Mesendoderm (in vitro differentiated cells): Measurements from ENCODE around the gene SDK2.
"Not testable (repeated sequence)": the region's sequence is repeated elsewhere in the genome, so short reads cannot be mapped to it uniquely, and the experiment has no call there.

Source experiments
- DNase-seq: peaks from one replicate; pipeline ENCODE4 v3.0.0; 2013
- H2AK5ac ChIP-seq: 2 replicates; pipeline ENCODE4 v1.6.1; 2013; ENCODE audit warnings: low read length, inconsistent platforms
- H2BK120ac ChIP-seq: 2 replicates; pipeline ENCODE4 v1.6.1; 2013; ENCODE audit warnings: low read depth, mild to moderate bottlenecking, low read length, moderate library complexity, mixed read lengths
- H2BK15ac ChIP-seq: replicated peaks from 2 replicates; pipeline ENCODE4 v1.6.1; 2013; ENCODE audit warnings: low read depth, mild to moderate bottlenecking, moderate library complexity
- H2BK5ac ChIP-seq: 2 replicates; pipeline ENCODE4 v1.6.1; 2013; ENCODE audit warnings: low read length, inconsistent platforms
- H3K18ac ChIP-seq: 2 replicates; pipeline ENCODE4 v1.6.1; 2013; ENCODE audit warnings: mild to moderate bottlenecking, low read length, mixed read lengths
- H3K23ac ChIP-seq: one replicate; pipeline ENCODE4 v1.6.1; 2013; ENCODE audit warnings: low read length
- H3K27ac ChIP-seq: 2 replicates; pipeline ENCODE4 v1.5.1; 2013; ENCODE audit warnings: low read depth, mild to moderate bottlenecking, inconsistent platforms, low read length, moderate library complexity
- H3K27me3 ChIP-seq: 2 replicates; pipeline ENCODE4 v1.6.1; 2013; ENCODE audit warnings: low read length, control low read depth, mild to moderate bottlenecking, inconsistent platforms; ENCODE audit not compliant: insufficient read depth, poor library complexity
- H3K36me3 ChIP-seq: 2 replicates; pipeline ENCODE4 v1.6.1; 2013; ENCODE audit warnings: low read length, inconsistent platforms; ENCODE audit not compliant: control insufficient read depth, insufficient read depth
- H3K4ac ChIP-seq: one replicate; pipeline ENCODE4 v1.6.1; 2013; ENCODE audit warnings: low read depth, mild to moderate bottlenecking, low read length, moderate library complexity
- H3K4me1 ChIP-seq: 2 replicates; pipeline ENCODE4 v1.6.1; 2013; ENCODE audit warnings: low read depth, low read length, inconsistent platforms; ENCODE audit not compliant: control insufficient read depth
- H3K4me2 ChIP-seq: 2 replicates; pipeline ENCODE4 v1.6.1; 2013; ENCODE audit warnings: low read length
- H3K4me3 ChIP-seq: 2 replicates; pipeline ENCODE4 v1.5.1; 2013; ENCODE audit warnings: mild to moderate bottlenecking, low read length
- H3K56ac ChIP-seq: one replicate; pipeline ENCODE4 v1.6.1; 2013; ENCODE audit warnings: low read length
- H3K79me1 ChIP-seq: 2 replicates; pipeline ENCODE4 v1.6.1; 2013; ENCODE audit warnings: low read length, inconsistent platforms
- H3K79me2 ChIP-seq: 2 replicates; pipeline ENCODE4 v1.6.1; 2013; ENCODE audit warnings: mild to moderate bottlenecking, low read length; ENCODE audit not compliant: control insufficient read depth, insufficient read depth
- H3K9ac ChIP-seq: 2 replicates; pipeline ENCODE4 v1.6.1; 2013; ENCODE audit warnings: low read length, inconsistent platforms
- H4K5ac ChIP-seq: one replicate; pipeline ENCODE4 v1.6.1; 2013; ENCODE audit warnings: low read length
- H4K8ac ChIP-seq: one replicate; pipeline ENCODE4 v1.6.1; 2013; ENCODE audit warnings: low read depth, mild to moderate bottlenecking, control low read depth, low read length, moderate library complexity
- WGBS: extraction: QIAGEN DNeasy Blood & Tissue Kit; methylation state at CpG from one replicate; pipeline ENCODE4 v1.1.7; 2013; ENCODE audit warnings: low lambda C conversion rate, missing lambda C conversion rate; ENCODE audit not compliant: insufficient coverage; ENCODE audit errors: extremely low coverage; 5-methylcytosine and 5-hydroxymethylcytosine counted together

The SDK2 gene

DNA sequence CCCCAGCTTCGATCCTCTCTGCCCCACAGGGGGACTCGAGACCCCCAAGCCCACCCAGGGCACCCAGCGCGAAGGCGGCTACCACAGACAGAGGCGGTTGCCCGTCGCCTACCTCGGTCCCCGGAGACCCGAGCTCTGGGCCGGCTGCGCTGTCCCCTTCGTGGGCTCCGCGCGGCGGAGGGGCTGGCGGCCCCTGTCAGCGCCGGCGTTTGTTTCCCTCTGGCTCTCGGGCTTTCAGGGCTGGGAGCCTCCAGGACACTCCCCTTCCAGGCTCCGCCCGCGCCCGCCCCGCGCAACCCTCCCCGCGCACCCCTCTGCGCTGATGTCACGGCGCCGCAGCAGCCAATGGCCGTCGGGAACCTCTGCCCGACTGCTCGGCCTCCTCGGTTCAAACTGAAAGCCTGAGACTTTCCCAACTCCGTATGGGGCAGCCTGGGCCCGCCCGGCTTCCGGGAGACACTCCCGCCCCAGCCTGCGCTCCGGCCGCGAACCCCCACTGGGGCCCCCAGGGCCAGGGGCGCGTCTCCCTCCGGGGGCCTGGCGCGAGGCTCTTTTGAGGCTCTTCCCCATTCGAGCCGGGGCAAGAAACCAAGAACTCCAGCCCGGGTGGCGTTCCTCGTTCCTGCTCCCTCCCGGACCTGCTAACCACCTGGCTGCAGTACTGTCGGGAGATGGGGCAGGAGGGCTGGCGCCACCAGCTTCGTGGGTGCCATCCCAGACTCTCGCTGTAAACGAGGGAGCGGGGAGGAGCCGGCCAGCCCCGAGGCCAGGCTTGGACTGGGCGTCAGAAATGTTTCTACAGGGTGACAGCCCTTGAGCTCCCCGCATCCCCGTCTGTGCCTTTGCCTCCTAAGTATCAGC is 332.2 kb downstream of the SDK2 start, which contains the start of gene CDC42EP4:
TSS of gene CDC42EP4 (minus strand) at position 221 of the 861 bp plus-strand sequence. CDS start 25,501 bp downstream, outside the sequence.
- H2BK5ac ChIP-seq = peak within 1 kb of the TSS; percentile 54
- H3K56ac ChIP-seq = peak within 1 kb of the TSS; percentile 98
- peaks cover 22% of the 10 kb centered on the region for H3K4me1 ChIP-seq
- H3K23ac ChIP-seq = peak within 1 kb of the TSS; percentile 57
- peaks cover 14% of the 10 kb centered on the region for H3K79me1 ChIP-seq
- H4K8ac ChIP-seq = no peak within 1 kb of the TSS
- no peak within 1 kb of the TSS for H2BK120ac ChIP-seq
- H3K4ac ChIP-seq = peak within 1 kb of the TSS; percentile 73
- H3K79me2 ChIP-seq = peaks cover 21% of the 10 kb centered on the region
- no peak within 1 kb of the TSS for H4K5ac ChIP-seq
- peak within 1 kb of the TSS; percentile 93 for H3K4me3 ChIP-seq
- H2AK5ac ChIP-seq = no peak within 1 kb of the TSS
- H3K27ac ChIP-seq = peak within 1 kb of the TSS; percentile 84
- no peak within 1 kb of the TSS for H2BK15ac ChIP-seq
- H3K27me3 ChIP-seq = no peaks in the 10 kb centered on the region
- DNase-seq = peak; percentile 97
- H3K9ac ChIP-seq = peak within 1 kb of the TSS; percentile 97
- peak within 1 kb of the TSS; percentile 84 for H3K4me2 ChIP-seq
- WGBS = no CpG with 5 or more reads among the region's 71 CpGs
- H3K36me3 ChIP-seq = no peaks in the 10 kb centered on the region
- H3K18ac ChIP-seq = peak within 1 kb of the TSS; percentile 96

DNA sequence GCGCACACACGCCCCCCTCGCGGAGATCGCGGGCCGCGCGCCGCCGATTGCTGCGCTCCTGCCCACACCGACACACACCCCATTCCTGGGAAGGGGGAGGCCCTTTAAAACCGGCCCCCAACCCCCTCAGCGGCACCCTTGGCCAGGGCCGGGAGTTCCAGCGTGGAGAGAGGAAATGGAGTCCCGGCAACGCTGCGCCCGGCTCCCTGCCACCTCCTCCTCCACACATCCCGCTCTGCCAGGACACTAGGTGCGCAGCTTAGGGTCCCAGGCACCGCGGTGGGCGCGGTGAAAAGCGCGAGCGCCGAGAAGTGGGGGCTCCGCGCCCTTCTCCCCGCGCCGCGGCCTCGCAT is 332.8 kb downstream of the SDK2 start:
- DNase-seq = no peak
- no CpG with 5 or more reads among the region's 38 CpGs for WGBS
- H3K27ac ChIP-seq = peak overlapping the region; percentile 63

DNA sequence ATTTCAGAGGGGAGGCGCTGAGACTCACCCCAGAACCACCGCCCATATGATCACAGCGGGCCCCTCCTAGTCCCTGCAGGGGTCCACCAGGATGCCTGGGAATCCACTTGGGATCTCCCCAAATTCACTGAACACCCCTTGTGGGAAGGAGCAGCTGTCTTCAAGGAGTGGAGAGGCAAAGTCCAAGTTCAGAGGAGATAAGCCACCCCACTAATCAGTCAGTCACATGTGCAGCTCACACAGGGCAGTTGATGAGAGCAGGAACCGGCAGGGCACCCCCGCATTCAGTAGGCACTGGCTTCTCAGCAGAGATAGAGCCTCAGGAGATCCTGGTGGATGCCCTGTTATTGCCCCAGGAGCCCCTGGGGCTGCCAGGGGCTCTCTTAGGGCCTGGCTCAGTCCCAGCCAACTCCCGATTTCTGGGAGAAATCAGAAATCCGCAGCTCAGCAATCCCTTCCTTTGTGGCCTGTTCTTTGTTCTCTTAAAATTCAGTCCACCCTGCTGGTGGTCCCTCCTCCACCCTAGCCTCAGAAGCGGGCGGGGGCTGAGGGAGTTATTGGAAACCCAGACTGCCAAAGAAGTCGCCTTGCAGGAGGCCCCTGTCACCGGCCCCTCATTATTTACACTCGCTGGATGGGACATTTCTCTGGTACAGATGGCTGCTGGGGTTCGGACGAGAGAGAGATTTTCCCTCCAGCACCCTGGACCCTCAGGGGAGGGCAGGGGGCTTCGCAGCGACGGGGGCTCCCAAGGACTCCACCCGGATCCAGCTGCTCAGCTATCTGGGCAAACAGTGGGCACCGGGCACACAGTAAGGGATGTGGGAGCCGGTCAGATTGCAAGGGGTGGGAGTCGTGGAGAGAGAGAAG is 334.3 kb downstream of the SDK2 start:
- peaks cover 23% of the 10 kb centered on the region for H3K4me1 ChIP-seq
- H3K23ac ChIP-seq = peak overlapping the region; percentile 48
- H2BK5ac ChIP-seq = peak overlapping the region; percentile 20
- no peak overlapping the region for H4K5ac ChIP-seq
- no peak for DNase-seq
- H3K27me3 ChIP-seq = no peaks in the 10 kb centered on the region
- H3K4ac ChIP-seq = peak overlapping the region; percentile 9
- H2AK5ac ChIP-seq = no peak overlapping the region
- peak overlapping the region; percentile 98 for H3K56ac ChIP-seq
- H3K9ac ChIP-seq = peak overlapping the region; percentile 97
- peak overlapping the region; percentile 88 for H3K18ac ChIP-seq
- peaks cover 34% of the 10 kb centered on the region for H3K79me2 ChIP-seq
- peak overlapping the region; percentile 84 for H3K27ac ChIP-seq
- no peak overlapping the region for H2BK120ac ChIP-seq
- no peaks in the 10 kb centered on the region for H3K36me3 ChIP-seq
- H4K8ac ChIP-seq = no peak overlapping the region
- H3K4me3 ChIP-seq = peak overlapping the region; percentile 93
- peak overlapping the region; percentile 53 for H3K4me2 ChIP-seq
- no peak overlapping the region for H2BK15ac ChIP-seq
- peaks cover 21% of the 10 kb centered on the region for H3K79me1 ChIP-seq
- WGBS = no CpG with 5 or more reads among the region's 21 CpGs

More for the DNA sequence above, 332.8 kb downstream of the SDK2 start:
- H3K79me1 ChIP-seq = peaks cover 18% of the 10 kb centered on the region
- peaks cover 27% of the 10 kb centered on the region for H3K79me2 ChIP-seq
- no peak overlapping the region for H4K8ac ChIP-seq
- peak overlapping the region; percentile 97 for H3K9ac ChIP-seq
- peak overlapping the region; percentile 57 for H3K23ac ChIP-seq
- no peak overlapping the region for H2BK15ac ChIP-seq
- peak overlapping the region; percentile 84 for H3K4me2 ChIP-seq
- H4K5ac ChIP-seq = no peak overlapping the region
- H3K4me3 ChIP-seq = peak overlapping the region; percentile 93
- no peak overlapping the region for H2BK120ac ChIP-seq
- H3K18ac ChIP-seq = peak overlapping the region; percentile 15
- H2AK5ac ChIP-seq = no peak overlapping the region
- H3K56ac ChIP-seq = peak overlapping the region; percentile 98
- H3K36me3 ChIP-seq = no peaks in the 10 kb centered on the region
- H2BK5ac ChIP-seq = peak overlapping the region; percentile 54
- peak overlapping the region; percentile 73 for H3K4ac ChIP-seq
- no peaks in the 10 kb centered on the region for H3K27me3 ChIP-seq
- peaks cover 17% of the 10 kb centered on the region for H3K4me1 ChIP-seq

DNA sequence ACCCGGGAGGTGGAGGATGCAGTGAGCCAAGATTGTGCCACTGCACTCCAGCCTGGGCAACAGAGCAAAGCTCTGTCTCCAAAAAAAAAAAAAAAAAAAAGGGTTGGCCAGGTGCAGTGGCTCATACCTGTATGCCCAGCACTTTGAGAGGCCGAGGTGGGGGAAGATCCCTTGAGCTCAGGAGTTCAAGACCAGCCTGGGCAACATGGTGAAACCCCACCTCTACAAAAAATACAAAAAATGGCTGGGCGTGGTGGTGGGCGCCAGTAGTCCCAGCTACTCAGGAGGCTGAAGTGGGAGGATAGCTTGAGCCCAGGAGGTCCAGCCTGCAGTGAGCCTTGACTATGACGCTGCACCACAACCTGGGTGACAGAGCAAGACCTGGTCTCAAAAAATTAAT is 335.3 kb downstream of the SDK2 start:
- H3K27me3 ChIP-seq = not testable (repeated sequence)

DNA sequence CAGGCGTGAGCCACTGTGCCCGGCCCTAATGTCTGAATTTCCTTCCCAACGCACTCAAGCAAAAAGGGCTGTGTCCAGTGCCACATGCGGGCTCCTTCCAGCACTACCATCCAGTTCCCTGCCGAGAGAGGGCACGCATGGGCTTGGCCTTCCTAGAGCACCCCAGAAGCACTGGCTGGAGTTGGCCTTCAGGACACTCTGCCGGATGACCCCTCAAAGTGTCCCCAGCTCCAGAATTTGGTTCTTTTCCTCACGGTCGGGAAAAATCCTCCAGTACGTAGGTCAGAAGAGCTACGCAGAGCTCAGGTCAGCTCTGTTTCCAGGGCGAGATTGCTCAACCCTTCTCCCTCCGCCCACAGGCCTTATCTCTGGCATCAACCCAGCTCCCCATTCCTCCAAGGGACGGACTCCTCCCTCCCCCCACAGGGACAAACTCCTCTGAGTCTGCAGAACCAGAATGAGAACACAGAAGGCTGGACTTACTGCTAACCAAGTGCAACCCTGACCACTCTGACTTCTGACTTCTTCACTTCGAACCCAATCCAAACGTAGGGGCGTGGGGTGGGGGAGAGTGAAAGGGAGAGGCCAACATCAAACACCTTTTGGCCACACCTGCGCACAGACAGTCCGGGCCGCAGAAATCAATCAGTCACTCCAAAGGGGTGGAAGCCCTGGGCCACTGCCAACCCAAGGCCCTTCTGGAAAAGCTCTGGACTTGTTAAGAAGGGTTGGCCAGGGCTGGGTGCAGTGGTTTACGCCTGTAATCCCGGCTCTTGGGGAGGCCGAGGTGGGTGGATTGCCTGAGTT is 336.0 kb downstream of the SDK2 start:
- no peak overlapping the region for H3K27ac ChIP-seq
- peaks cover 26% of the 10 kb centered on the region for H3K79me1 ChIP-seq
- H2BK5ac ChIP-seq = no peak overlapping the region
- H3K4me2 ChIP-seq = peak overlapping the region; percentile 2
- WGBS = no CpG with 5 or more reads among the region's 23 CpGs
- no peak overlapping the region for H4K5ac ChIP-seq
- no peaks in the 10 kb centered on the region for H3K36me3 ChIP-seq
- H3K27me3 ChIP-seq = no peaks in the 10 kb centered on the region
- no peak overlapping the region for H2BK120ac ChIP-seq
- no peak overlapping the region for H3K18ac ChIP-seq
- H3K79me2 ChIP-seq = peaks cover 40% of the 10 kb centered on the region
- peaks cover 27% of the 10 kb centered on the region for H3K4me1 ChIP-seq
- DNase-seq = peak; percentile 84
- no peak overlapping the region for H3K23ac ChIP-seq
- H3K4ac ChIP-seq = no peak overlapping the region
- H4K8ac ChIP-seq = no peak overlapping the region
- peak overlapping the region; percentile 11 for H3K56ac ChIP-seq
- H3K9ac ChIP-seq = peak overlapping the region; percentile 55
- no peak overlapping the region for H2BK15ac ChIP-seq
- no peak overlapping the region for H3K4me3 ChIP-seq
- no peak overlapping the region for H2AK5ac ChIP-seq

More for the DNA sequence above, 335.3 kb downstream of the SDK2 start:
- H2BK5ac ChIP-seq, H3K18ac ChIP-seq, DNase-seq, H4K5ac ChIP-seq, H3K36me3 ChIP-seq, H4K8ac ChIP-seq, H3K56ac ChIP-seq, H3K9ac ChIP-seq, H3K4me3 ChIP-seq, H2BK15ac ChIP-seq, H3K4ac ChIP-seq, H3K23ac ChIP-seq, H2AK5ac ChIP-seq, H3K4me2 ChIP-seq, H2BK120ac ChIP-seq, H3K27ac ChIP-seq: not testable (repeated sequence)
- Histone ChIP-seq H3K79me1 (peaks cover 24% of the 10 kb centered on the region), H3K79me2 (peaks cover 36% of the 10 kb centered on the region), H3K4me1 (peaks cover 27% of the 10 kb centered on the region)
- WGBS = no CpG with 5 or more reads among the region's 5 CpGs
